Colonic mucosa (tissue), 4 donors: ENCODE measurements around the gene ITIH2. TPM values are rescaled to one million over a fixed set of nuclear protein-coding genes. Genes with fewer than 3 reads are reported as not detected.

Experiments
- DNase-seq: peaks from one replicate; pipeline ENCODE4 v3.0.0-alpha.2; 2020
- H3K27ac ChIP-seq: fragments of 200-600 bp; one replicate; pipeline ENCODE4 v1.8.0; 2021
- H3K27me3 ChIP-seq: fragments of 200-600 bp; one replicate; pipeline ENCODE4 v1.8.0; 2021
- H3K36me3 ChIP-seq: fragments of 200-600 bp; one replicate; pipeline ENCODE4 v1.8.0; 2021
- H3K4me1 ChIP-seq: fragments of 200-600 bp; one replicate; pipeline ENCODE4 v1.8.0; 2021; ENCODE audit warnings: mild to moderate bottlenecking
- H3K4me3 ChIP-seq: fragments of 200-600 bp; one replicate; pipeline ENCODE4 v1.8.0; 2021
- H3K9ac ChIP-seq, 2 donors: one replicate each; pipeline ENCODE4 v1.7.0; 2013; ENCODE audit warnings: control low read depth in 2 of 2, low read depth in 2 of 2, low read length in 2 of 2
- H3K9me3 ChIP-seq: fragments of 200-600 bp; one replicate; pipeline ENCODE4 v1.8.0; 2021
- intact Hi-C: fragments of 100-400 bp; cut with DNase I; formaldehyde crosslinking; loops from one replicate; pipeline ENCODE4 v1.14.1; 2022
- total RNA-seq, 2 donors: library from RNA; stranded (reverse); fragmentation: NEBNext Ultra II Directional in 1 of 2; extraction: Animal tissue kit (Norgen Biotek cat#: 25700) in 1 of 2; gene quantifications; one replicate each; pipeline ENCODE4 v1.2.1, GENCODE V29; 2021
- TF ChIP-seq, protein P1 (sequence below): fragments of 200-600 bp; IDR thresholded peaks from one replicate; pipeline ENCODE4 v1.8.0; 2022; ENCODE audit warnings: antibody characterized with exemption, mild to moderate bottlenecking
- donor health status: healthy.
- donor health status: DM: no; HTN: no; CAD: no.
- donor health status: DM: no; HTN: no; CAD: no.

ITIH2 gene
- total RNA-seq, 2 donors from 2014 or later: 1.6 TPM; not detected in 1

DNA sequence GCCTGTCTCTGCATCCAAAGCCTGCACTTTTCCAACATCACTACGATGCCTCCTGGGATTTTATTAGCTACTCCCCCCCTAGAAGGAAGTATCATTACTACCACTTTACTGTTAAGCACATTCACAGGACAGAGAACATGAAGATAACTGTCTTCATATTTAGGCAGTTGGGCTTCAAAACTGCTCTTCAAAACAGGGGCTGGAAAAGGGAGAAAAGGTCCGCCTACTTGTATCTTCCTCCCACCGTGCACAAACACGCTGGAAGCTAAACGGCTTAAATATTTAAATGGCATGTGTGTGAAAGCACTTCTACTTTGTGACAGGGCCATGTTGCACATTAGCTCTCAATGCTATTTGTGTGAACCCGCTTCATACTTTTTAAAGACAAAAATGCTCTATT, 37.3 kb upstream of the ITIH2 start:
- no peak overlapping the region for H3K27ac ChIP-seq
- H3K9ac ChIP-seq: no peak overlapping the region
- peaks cover 11% of the 10 kb centered on the region for H3K27me3 ChIP-seq
- no peaks in the 10 kb centered on the region for H3K36me3 ChIP-seq
- peak overlapping the region; percentile 45 for H3K4me3 ChIP-seq
- TF ChIP-seq, protein P1, sequence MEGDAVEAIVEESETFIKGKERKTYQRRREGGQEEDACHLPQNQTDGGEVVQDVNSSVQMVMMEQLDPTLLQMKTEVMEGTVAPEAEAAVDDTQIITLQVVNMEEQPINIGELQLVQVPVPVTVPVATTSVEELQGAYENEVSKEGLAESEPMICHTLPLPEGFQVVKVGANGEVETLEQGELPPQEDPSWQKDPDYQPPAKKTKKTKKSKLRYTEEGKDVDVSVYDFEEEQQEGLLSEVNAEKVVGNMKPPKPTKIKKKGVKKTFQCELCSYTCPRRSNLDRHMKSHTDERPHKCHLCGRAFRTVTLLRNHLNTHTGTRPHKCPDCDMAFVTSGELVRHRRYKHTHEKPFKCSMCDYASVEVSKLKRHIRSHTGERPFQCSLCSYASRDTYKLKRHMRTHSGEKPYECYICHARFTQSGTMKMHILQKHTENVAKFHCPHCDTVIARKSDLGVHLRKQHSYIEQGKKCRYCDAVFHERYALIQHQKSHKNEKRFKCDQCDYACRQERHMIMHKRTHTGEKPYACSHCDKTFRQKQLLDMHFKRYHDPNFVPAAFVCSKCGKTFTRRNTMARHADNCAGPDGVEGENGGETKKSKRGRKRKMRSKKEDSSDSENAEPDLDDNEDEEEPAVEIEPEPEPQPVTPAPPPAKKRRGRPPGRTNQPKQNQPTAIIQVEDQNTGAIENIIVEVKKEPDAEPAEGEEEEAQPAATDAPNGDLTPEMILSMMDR: no peak
- H3K9me3 ChIP-seq: no peaks in the 10 kb centered on the region
- intact Hi-C loops: no loop called here
- H3K4me1 ChIP-seq: no peaks in the 10 kb centered on the region
- no peak for DNase-seq

DNA sequence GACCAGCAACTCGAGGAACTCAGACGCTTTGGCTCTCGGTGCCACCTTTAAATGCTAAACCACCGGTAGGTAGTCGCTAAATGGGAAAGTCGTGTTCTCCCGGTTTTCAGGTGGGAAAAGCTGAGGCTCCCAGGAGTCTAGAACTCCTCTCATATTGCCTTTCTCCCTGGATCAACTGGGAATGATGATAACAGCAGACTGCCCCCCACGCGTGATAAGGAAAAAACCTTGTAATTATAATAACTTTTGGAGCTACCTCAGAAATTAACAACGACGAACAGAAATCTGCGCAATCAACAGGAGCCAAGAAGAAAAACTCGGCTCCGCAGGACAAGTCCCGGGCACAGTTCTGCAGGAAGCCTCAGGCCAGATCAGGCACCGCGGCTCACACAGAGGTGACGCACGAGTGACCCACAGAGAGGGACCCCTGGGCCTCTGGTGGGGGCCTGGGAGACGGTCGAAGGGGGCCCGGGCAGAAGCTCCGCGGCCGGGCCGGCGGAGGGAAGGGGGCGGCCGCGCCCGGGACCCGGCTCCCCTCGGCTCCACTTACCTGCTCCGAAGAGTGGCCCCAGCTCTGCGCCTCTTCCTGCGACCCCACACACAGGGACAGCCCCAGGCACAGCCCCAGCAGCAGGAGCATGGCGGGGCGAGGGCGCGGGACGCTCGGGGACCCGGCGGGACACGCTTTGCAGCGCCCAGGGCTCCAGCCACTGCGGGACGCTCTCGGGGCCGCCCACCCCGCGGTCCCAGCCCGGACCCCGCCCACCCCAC, 36.7 kb upstream of the ITIH2 start, which contains the start of gene ITIH5:
ITIH5 (minus strand) TSS at position 714 of the 771 bp plus-strand sequence; CDS start at position 640, 74 bp downstream.
- H3K27me3 ChIP-seq: peaks cover 11% of the 10 kb centered on the region
- peak within 1 kb of the TSS in 1 of 2 donors; percentile 60 for H3K9ac ChIP-seq
- no peaks in the 10 kb centered on the region for H3K4me1 ChIP-seq
- peak within 1 kb of the TSS; percentile 45 for H3K4me3 ChIP-seq
- H3K27ac ChIP-seq: peak within 1 kb of the TSS; percentile 36
- TF ChIP-seq, protein P1: no peak
- no peak for DNase-seq
- no peaks in the 10 kb centered on the region for H3K9me3 ChIP-seq
- no peaks in the 10 kb centered on the region for H3K36me3 ChIP-seq
- intact Hi-C loops: no loop called here

DNA sequence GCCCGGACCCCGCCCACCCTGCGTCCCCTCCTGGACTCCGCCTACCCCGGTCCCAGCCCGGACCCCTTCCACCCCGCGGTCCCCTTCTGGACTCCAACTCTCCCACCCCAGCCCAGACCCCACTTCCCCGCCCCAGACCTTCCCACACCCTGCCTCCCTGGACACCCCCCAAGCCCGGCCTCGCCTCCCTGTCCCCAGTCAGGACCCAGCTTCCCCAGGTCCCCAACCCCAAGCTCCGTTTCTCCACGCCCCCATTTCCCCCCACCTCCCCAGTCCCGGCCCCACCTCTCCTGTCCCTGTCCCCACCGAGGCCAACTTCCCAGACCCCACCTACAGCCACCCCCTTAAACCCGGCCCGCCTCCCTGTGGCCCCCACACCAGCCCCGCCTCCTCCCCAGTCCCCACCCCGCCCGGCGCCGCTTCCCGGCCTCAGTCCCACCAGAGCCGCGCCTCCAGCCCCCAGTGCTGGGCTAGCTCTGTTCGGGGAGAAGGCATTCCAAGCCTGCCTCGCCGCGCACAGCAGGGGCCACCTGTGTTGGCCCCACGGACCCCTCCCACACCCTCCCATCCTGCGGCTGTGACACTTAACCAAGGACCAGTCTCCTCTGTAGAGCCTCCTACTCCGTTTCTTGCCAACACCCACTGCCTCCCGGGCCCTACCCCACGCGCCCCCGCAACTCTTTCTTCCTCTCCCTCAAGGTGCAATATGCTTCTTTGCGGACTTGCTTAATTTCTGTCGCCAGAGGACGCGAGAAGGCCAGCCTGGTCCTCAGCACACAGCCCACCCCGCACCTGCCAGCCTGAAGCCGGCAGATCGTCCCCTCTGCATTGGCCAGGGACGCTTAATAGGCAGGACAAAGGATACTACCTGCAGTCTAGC, 35.6 kb upstream of the ITIH2 start:
- no peak for DNase-seq
- Histone ChIP-seq H3K27me3 (peaks cover 11% of the 10 kb centered on the region), H3K9me3 (no peaks in the 10 kb centered on the region), H3K27ac (no peak overlapping the region), H3K9ac (no peak overlapping the region), H3K36me3 (no peaks in the 10 kb centered on the region), H3K4me3 (no peak overlapping the region), H3K4me1 (no peaks in the 10 kb centered on the region)
- intact Hi-C loops: no loop called here
- TF ChIP-seq, protein P1: no peak

DNA sequence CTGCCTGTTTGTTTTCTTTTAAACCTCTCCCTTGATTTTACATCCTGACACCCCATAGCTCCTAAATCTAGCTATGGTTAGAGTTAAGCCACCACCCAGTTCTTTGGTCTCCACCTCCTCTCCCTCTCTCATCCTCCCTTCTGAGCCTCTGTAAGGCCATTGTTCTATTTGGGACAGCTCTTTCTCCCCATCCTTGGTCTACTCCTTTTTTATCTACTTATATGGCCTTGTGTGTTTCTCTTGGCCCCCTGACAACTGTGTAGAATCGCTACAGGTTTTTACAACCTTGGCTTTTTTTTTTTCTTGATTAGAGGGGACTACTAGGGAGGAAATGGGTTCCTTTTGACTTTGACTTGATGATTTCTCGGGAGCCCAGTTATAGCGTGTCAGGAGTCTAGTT, 33.0 kb upstream of the ITIH2 start:
- no peaks in the 10 kb centered on the region for H3K36me3 ChIP-seq
- H3K9ac ChIP-seq: no peak overlapping the region
- peaks cover 11% of the 10 kb centered on the region for H3K27me3 ChIP-seq
- H3K27ac ChIP-seq: no peak overlapping the region
- no peaks in the 10 kb centered on the region for H3K4me1 ChIP-seq
- no peaks in the 10 kb centered on the region for H3K9me3 ChIP-seq
- intact Hi-C loops: no loop called here
- no peak overlapping the region for H3K4me3 ChIP-seq
- no peak for DNase-seq
- TF ChIP-seq, protein P1: no peak

DNA sequence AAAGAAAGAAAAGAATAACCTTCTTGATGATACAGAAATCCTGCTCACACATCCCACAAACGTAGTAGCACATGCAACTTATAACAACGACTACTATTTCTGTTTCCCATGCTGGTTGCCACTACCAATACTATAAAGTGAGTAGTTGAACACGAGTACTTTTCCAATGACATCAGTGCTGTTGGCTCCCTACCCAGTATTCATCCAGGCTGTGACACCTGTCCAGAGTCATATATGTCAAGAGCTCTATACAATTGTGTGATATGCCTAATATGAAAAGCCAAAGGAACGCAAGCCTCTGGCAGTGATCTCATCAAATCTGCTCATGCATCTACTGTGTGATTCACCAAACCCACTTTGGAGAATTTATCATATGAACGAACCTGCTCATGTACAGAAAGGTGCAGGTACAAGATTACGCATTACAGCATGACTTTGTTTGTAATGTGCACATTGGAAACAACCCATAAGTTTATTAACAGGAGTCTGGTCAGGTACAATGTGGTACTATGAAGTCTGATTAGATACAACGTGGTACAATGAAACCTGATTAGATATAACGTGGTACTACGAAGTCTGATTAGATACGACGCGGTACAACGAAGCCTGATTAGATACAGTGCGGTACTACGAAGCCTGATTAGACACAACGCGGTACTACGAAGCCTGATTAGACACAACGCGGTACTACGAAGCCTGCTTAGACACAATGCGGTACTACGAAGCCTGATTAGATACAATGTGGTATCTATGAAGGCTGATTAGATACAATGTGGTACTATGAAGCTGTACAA, 30.6 kb upstream of the ITIH2 start:
- H3K4me3 ChIP-seq: no peak overlapping the region
- H3K9me3 ChIP-seq: no peaks in the 10 kb centered on the region
- H3K27ac ChIP-seq: no peak overlapping the region
- H3K4me1 ChIP-seq: no peaks in the 10 kb centered on the region
- H3K36me3 ChIP-seq: no peaks in the 10 kb centered on the region
- intact Hi-C loops: no loop called here
- H3K9ac ChIP-seq: no peak overlapping the region
- TF ChIP-seq, protein P1: no peak
- DNase-seq: no peak
- no peaks in the 10 kb centered on the region for H3K27me3 ChIP-seq
